Prostate gland (tissue), 2 donors: ENCODE measurements around the gene OR4C3.

Experiments
- POLR2A ChIP-seq: fragments of 450-650 bp; IDR thresholded peaks from one replicate; pipeline ENCODE4 v1.6.1; 2016; ENCODE audit warnings: antibody characterized with exemption, mild to moderate bottlenecking
- POLR2AphosphoS5 ChIP-seq: sonication (generic); formaldehyde crosslinking; IDR thresholded peaks from one replicate; pipeline ENCODE4 v1.6.1; 2017; ENCODE audit warnings: antibody characterized with exemption
- TF ChIP-seq, protein P1 (sequence below), 4 experiments: fragments of 200-600 bp in 2 of 4; fragments of 450-650 bp in 2 of 4; sonication (generic) in 2 of 4; IDR thresholded peaks; 1 replicate in 3 of 4; 2 replicates in 1 of 4; pipeline ENCODE4 v1.5.1; 2016 to 2019; ENCODE audit warnings: antibody characterized with exemption in 4 of 4, mild to moderate bottlenecking in 2 of 4, moderate library complexity in 2 of 4

DNA sequence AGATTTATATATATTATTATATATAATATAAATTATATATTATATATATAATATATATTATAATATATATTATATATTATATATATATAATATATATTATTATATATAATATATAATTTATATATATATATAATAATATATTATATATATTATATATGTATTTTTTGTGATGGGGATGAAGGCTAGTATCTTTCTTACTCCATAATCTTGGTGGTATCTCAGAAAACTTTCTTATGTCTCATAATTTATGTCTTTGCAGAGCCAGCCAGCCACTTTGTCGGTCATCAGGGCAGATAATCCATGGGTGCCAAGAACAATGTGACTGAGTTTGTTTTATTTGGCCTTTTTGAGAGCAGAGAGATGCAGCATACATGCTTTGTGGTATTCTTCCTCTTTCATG, 18.8 kb upstream of the OR4C3 start, which contains the start of gene OR4S1:
- TF ChIP-seq, protein P1, sequence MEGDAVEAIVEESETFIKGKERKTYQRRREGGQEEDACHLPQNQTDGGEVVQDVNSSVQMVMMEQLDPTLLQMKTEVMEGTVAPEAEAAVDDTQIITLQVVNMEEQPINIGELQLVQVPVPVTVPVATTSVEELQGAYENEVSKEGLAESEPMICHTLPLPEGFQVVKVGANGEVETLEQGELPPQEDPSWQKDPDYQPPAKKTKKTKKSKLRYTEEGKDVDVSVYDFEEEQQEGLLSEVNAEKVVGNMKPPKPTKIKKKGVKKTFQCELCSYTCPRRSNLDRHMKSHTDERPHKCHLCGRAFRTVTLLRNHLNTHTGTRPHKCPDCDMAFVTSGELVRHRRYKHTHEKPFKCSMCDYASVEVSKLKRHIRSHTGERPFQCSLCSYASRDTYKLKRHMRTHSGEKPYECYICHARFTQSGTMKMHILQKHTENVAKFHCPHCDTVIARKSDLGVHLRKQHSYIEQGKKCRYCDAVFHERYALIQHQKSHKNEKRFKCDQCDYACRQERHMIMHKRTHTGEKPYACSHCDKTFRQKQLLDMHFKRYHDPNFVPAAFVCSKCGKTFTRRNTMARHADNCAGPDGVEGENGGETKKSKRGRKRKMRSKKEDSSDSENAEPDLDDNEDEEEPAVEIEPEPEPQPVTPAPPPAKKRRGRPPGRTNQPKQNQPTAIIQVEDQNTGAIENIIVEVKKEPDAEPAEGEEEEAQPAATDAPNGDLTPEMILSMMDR (IDR thresholded peaks at IDR 0.05), result no peak
- TF ChIP-seq POLR2A (no peak), POLR2AphosphoS5 (no peak)
